ENCODE measurements around the gene ITIH5. TPM values are rescaled to one million over a fixed set of nuclear protein-coding genes. Genes with fewer than 3 reads are reported as not detected.

The ITIH5 gene
- total RNA-seq, 2 experiments from 2014 or later, result not detected

DNA sequence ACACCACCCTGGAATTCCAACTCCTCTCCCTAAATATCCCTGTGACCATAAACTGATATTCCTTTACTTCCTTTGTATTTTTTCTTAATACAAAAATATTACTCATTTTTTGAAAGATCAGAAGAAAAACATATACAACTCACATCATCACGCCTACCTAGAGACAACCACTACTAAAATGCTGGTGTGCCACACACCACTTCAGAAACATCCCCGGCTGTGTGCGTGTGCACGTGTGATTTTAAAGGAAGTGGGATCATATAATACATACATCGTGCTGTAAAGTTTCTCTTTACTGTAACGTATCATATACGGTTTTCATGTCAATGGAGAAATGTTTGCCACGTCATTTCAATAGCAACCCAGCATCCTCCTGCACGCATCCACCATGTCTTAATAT, 76.5 kb downstream of the ITIH5 start:
- peaks cover 19% of the 10 kb centered on the region for H3K4me1 Mint-ChIP-seq (ENCODE audit: low read depth)
- DNase-seq (peak; percentile 25), ATAC-seq (no peak)
- H3K27me3 Mint-ChIP-seq (ENCODE audit: low read depth), result peaks cover 6% of the 10 kb centered on the region
- H3K36me3 Mint-ChIP-seq (ENCODE audit: low read depth), result no peaks in the 10 kb centered on the region
- ChIA-PET POLR2A (no interaction called here), CTCF (no interaction called here)
- H3K27ac Mint-ChIP-seq, result no peak overlapping the region
- no peaks in the 10 kb centered on the region for H3K9me3 Mint-ChIP-seq (ENCODE audit: insufficient read depth)
- H3K4me3 Mint-ChIP-seq, result no peak overlapping the region

DNA sequence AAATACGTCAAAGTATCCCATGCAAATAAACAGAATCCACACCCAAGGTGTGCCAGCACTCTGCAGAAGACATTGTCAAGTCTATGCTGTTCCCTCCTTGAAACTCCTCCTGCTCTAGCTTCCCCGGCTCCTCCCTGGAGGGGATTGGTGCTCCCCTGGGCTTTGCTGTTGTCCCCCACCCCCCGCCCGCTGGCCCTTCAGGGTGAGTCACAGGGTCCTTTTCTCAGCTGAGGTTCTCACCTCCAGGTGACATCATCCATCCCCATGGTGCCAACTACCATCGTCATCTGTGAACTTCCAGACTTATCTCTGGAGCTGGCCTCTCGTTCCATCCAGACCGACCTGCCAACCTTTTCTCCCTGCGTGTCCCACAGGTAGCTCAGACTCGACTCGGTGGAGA, 77.0 kb downstream of the ITIH5 start:
- ATAC-seq, result no peak
- DNase-seq, result no peak
- no peaks in the 10 kb centered on the region for H3K9me3 Mint-ChIP-seq (ENCODE audit: insufficient read depth)
- ChIA-PET POLR2A (no interaction called here), CTCF (no interaction called here)
- no peak overlapping the region for H3K4me3 Mint-ChIP-seq
- H3K36me3 Mint-ChIP-seq (ENCODE audit: low read depth), result no peaks in the 10 kb centered on the region
- H3K4me1 Mint-ChIP-seq (ENCODE audit: low read depth), result peaks cover 25% of the 10 kb centered on the region
- H3K27ac Mint-ChIP-seq, result no peak overlapping the region
- H3K27me3 Mint-ChIP-seq (ENCODE audit: low read depth), result peaks cover 7% of the 10 kb centered on the region

DNA sequence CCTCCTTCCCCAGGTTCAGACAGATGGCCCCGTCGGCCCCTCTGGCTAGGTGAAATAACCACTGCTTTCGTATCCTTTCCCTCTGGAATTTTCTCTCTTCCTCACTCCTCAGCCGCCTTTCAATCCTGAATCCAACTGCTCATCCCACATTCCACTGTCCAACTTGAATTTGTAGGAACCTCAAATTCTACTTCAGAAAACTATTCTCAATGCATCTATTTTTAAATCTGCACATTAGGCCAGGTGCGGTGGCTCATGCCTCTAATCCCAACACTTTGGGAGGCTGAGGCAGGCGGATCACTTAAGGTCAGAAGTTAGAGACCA, 78.9 kb downstream of the ITIH5 start:
- H3K9me3 Mint-ChIP-seq (ENCODE audit: insufficient read depth), result no peaks in the 10 kb centered on the region
- H3K27me3 Mint-ChIP-seq (ENCODE audit: low read depth), result peaks cover 7% of the 10 kb centered on the region
- H3K36me3 Mint-ChIP-seq (ENCODE audit: low read depth), result no peaks in the 10 kb centered on the region
- H3K4me3 Mint-ChIP-seq, result no peak overlapping the region
- no peak overlapping the region for H3K27ac Mint-ChIP-seq
- DNase-seq (no peak), ATAC-seq (no peak)
- CTCF ChIA-PET, result no interaction called here
- POLR2A ChIA-PET, result no interaction called here
- H3K4me1 Mint-ChIP-seq (ENCODE audit: low read depth), result peaks cover 26% of the 10 kb centered on the region

DNA sequence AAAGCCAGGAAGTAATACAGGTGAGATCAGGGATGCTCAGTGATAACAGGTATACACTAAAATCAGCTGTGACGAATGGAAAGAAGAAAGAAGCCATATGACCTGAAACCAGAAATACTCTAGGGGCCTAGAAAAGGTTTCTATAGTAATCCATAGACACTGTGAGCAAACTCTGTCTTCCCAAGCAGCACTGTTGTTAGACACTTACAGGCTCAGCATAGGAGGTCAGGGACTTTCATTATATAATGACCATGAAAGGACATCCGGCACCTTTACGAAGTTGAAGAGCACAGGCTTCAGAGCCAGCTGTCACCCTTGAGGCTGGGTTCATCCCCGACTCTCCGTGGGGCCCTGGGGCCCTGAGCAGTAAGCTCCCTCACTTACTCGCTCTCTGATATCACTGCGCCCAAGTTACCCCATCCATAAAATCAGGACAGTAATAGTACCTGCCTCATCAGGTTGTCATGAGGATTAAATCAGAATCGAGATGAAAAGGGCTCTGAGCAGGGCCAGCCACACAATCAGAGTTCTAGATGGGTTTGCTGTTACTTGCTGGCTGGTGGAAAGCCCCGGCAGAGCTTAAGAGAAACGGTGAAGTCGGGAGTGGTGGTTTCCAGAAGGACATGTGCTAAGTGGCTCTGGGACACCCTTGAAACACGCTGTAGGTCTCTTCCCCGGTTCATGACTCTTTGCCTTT, 79.5 kb downstream of the ITIH5 start:
- ATAC-seq (no peak), DNase-seq (no peak)
- Mint-ChIP-seq H3K36me3 (ENCODE audit: low read depth) (no peaks in the 10 kb centered on the region), H3K27ac (no peak overlapping the region), H3K27me3 (ENCODE audit: low read depth) (peaks cover 7% of the 10 kb centered on the region), H3K4me3 (no peak overlapping the region), H3K4me1 (ENCODE audit: low read depth) (peaks cover 29% of the 10 kb centered on the region), H3K9me3 (ENCODE audit: insufficient read depth) (no peaks in the 10 kb centered on the region)
- ChIA-PET POLR2A (no interaction called here), CTCF (no interaction called here)

DNA sequence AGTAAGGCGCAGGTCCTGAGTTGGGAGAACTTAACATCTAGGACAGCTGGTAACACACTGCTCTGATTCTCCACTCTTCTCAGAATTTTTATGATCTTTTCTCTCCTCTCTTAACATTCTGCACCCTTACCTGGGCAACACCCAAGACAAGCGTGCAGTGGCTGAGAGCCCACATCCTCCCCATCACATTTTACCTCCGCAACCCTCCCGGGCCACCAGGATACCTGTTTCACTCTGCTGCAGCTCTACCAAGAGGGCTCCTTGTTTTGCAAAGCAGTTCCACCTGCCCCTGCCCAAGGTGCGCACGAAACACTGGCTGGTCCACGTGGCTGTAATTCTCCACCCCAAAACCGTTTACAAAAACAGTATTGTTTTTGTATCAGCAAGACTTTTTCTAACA, 81.5 kb downstream of the ITIH5 start:
- ATAC-seq (peak; percentile 42), DNase-seq (peak; percentile 31)
- H3K27ac Mint-ChIP-seq, result no peak overlapping the region
- H3K4me3 Mint-ChIP-seq, result no peak overlapping the region
- H3K4me1 Mint-ChIP-seq (ENCODE audit: low read depth), result peaks cover 19% of the 10 kb centered on the region
- no peaks in the 10 kb centered on the region for H3K36me3 Mint-ChIP-seq (ENCODE audit: low read depth)
- H3K27me3 Mint-ChIP-seq (ENCODE audit: low read depth), result peaks cover 7% of the 10 kb centered on the region
- CTCF ChIA-PET, result no interaction called here
- no peaks in the 10 kb centered on the region for H3K9me3 Mint-ChIP-seq (ENCODE audit: insufficient read depth)
- POLR2A ChIA-PET, result interaction anchor here (0.5 kb wide), 1 partner anchor 90 kb away, joined by 3 read pairs; no protein-coding TSS in a partner anchor

DNA sequence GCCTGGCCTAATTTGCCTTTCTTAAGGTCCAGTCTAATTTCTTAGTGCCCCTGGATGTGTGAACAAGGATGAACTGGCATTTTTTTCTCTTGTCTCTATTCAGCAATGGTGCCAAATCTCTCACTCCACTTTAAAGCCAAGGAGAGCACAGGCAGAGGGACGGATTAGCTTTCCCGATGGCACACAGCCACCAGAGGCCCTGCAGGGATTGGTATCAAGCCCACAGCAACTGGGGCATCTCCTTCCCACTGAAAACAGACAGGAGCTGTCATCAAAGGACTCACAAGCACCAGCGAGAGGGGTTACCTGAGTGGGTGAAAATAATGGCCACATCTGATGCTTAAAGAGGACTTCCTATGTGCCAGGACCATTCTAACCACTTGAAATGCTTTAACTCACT, 83.1 kb downstream of the ITIH5 start:
- Mint-ChIP-seq H3K36me3 (ENCODE audit: low read depth) (no peaks in the 10 kb centered on the region), H3K4me1 (ENCODE audit: low read depth) (peaks cover 16% of the 10 kb centered on the region), H3K27ac (no peak overlapping the region), H3K4me3 (no peak overlapping the region), H3K9me3 (ENCODE audit: insufficient read depth) (no peaks in the 10 kb centered on the region), H3K27me3 (ENCODE audit: low read depth) (peaks cover 7% of the 10 kb centered on the region)
- ATAC-seq (no peak), DNase-seq (no peak)
- POLR2A ChIA-PET, result no interaction called here
- CTCF ChIA-PET, result no interaction called here

DNA sequence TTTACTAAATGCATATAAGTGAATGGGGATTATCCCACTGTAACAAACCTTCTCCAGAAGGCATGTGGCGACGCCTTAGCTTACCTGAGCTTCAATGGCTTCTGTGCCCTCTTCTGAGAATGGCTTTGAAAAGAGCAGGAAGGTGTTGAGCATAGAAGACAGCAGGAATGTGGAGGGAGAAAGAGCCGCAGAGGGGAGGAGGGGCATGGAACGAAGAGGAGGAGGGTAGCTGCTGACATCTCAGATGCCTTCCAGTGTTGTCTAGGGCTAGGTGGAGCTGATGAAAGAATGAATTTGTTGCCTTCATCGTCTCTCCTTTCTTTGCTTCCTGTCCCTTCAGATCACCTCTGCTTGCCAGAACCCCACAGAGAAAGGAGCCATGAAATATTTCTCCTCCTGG, 86.2 kb downstream of the ITIH5 start:
- no peaks in the 10 kb centered on the region for H3K9me3 Mint-ChIP-seq (ENCODE audit: insufficient read depth)
- H3K4me1 Mint-ChIP-seq (ENCODE audit: low read depth), result peaks cover 15% of the 10 kb centered on the region
- H3K36me3 Mint-ChIP-seq (ENCODE audit: low read depth), result no peaks in the 10 kb centered on the region
- POLR2A ChIA-PET, result interaction anchor here (0.8 kb wide), 1 partner anchor 18 kb away, joined by 3 read pairs; no protein-coding TSS in a partner anchor
- peaks cover 4% of the 10 kb centered on the region for H3K27me3 Mint-ChIP-seq (ENCODE audit: low read depth)
- ATAC-seq (no peak), DNase-seq (no peak)
- CTCF ChIA-PET, result interaction anchor here (0.7 kb wide), 1 partner anchor 55 kb away, joined by 3 read pairs; no protein-coding TSS in a partner anchor
- no peak overlapping the region for H3K4me3 Mint-ChIP-seq
- H3K27ac Mint-ChIP-seq, result no peak overlapping the region

DNA sequence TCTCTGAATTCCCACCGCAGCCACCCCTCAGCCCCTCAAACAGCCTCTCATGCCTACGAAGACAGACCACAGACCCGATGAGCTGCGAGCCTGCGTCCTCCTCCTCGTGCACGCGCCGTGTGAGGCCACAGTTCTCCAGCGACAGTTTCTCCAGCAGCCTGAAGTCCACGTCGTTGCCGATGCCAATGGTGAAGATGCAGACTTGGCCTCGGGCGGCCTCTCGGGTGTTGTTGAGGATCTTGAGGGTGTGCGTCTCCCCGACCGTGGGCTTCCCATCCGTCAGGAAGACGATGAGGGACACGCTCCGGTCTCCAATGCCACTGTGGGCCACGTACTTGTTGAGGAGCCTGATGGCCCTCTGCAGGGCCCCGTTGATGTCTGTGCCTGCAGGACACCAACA, 87.1 kb downstream of the ITIH5 start:
- Mint-ChIP-seq H3K27me3 (ENCODE audit: low read depth) (no peaks in the 10 kb centered on the region), H3K36me3 (ENCODE audit: low read depth) (no peaks in the 10 kb centered on the region), H3K27ac (no peak overlapping the region), H3K4me3 (no peak overlapping the region), H3K9me3 (ENCODE audit: insufficient read depth) (no peaks in the 10 kb centered on the region), H3K4me1 (ENCODE audit: low read depth) (peaks cover 6% of the 10 kb centered on the region)
- ATAC-seq (no peak), DNase-seq (no peak)
- POLR2A ChIA-PET, result no interaction called here
- CTCF ChIA-PET, result interaction anchor here (0.6 kb wide), 2 partner anchors 56 to 63 kb away, joined by 3 read pairs; no protein-coding TSS in a partner anchor

DNA sequence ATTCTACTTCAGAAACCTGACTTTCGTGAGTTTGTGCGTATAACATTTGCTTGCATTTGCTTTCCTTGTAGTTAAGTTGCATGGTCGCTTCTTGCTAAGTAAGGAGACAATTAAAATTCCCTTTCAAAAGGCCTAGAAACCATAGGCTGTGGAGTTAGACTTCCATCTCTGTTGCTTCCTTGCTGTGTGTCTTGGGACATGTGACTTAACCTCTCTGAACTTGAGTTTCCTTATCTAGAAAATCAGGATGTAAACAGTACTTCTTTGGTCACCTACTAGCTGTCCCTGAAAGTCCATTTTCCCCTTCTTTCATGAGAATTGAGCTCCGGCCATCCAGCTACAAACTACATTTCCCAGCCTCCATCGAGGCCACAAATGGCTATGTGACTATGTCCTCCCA, 89.2 kb downstream of the ITIH5 start:
- no peaks in the 10 kb centered on the region for H3K9me3 Mint-ChIP-seq (ENCODE audit: insufficient read depth)
- H3K4me3 Mint-ChIP-seq, result no peak overlapping the region
- no peaks in the 10 kb centered on the region for H3K36me3 Mint-ChIP-seq (ENCODE audit: low read depth)
- ChIA-PET CTCF (no interaction called here), POLR2A (no interaction called here)
- no peaks in the 10 kb centered on the region for H3K27me3 Mint-ChIP-seq (ENCODE audit: low read depth)
- H3K4me1 Mint-ChIP-seq (ENCODE audit: low read depth), result peaks cover 5% of the 10 kb centered on the region
- H3K27ac Mint-ChIP-seq, result no peak overlapping the region
- ATAC-seq (no peak), DNase-seq (no peak)

DNA sequence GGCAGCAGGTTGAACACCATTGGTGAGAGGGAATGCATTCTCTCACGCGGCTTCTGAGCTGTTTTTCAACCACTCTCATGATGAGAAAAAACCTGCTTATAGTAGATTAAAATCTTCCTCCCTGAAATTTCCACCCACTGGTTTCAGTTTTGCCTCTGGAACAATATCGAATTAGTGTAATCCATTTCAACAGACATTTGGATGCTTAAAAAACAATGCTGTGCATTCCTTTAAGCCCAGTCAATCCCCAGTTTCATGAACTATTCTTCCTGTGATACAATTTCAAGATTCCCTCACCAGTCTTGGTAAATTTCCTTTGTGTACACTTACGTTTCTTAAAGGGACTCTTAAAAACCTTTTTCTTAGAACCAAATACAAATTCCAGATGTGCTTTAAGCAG, 89.6 kb downstream of the ITIH5 start:
- POLR2A ChIA-PET, result no interaction called here
- H3K36me3 Mint-ChIP-seq (ENCODE audit: low read depth), result no peaks in the 10 kb centered on the region
- CTCF ChIA-PET, result no interaction called here
- H3K27me3 Mint-ChIP-seq (ENCODE audit: low read depth), result no peaks in the 10 kb centered on the region
- H3K9me3 Mint-ChIP-seq (ENCODE audit: insufficient read depth), result no peaks in the 10 kb centered on the region
- no peak for DNase-seq
- no peak overlapping the region for H3K27ac Mint-ChIP-seq
- H3K4me3 Mint-ChIP-seq, result no peak overlapping the region
- H3K4me1 Mint-ChIP-seq (ENCODE audit: low read depth), result peaks cover 4% of the 10 kb centered on the region
- ATAC-seq, result no peak

DNA sequence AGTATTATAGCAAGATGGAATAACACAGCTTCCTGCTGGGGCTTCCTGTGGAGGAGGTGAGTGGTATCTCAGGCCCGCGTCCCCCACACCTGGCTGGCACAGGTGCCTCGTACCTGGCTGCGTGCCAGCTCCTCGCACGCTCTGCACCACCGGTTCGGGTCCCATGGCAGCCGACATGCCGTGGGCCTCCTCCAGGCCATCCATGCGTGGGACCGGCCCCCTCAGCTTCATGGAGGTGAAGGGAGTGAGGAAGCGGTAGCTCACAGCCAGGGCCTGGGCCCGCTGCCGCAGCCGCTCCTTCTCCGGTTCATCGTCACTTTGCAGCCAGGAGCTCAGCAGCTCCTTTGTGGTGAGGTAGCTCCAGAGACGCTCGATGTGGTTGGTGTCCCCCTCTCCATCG, 90.4 kb downstream of the ITIH5 start:
- no peaks in the 10 kb centered on the region for H3K36me3 Mint-ChIP-seq (ENCODE audit: low read depth)
- no peak for ATAC-seq
- H3K4me3 Mint-ChIP-seq, result no peak overlapping the region

DNA sequence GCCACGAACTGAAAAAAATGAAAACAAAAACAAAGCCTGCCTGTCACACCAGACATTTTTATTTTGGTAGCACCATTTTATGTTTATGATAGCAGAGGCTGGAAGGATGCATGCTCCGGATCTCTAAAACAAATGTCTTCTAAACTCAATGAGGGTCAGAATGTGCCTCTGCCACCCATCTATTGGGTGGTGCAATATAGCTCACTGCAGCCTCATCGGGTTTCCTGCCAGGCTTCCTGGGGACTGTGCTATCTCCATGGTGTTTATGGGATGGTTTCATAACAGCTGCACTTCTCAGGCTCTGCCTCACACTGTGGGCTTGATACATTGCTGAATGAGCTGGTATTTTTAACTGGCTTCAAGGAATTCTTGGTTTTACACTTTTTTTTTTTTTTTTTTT, 94.4 kb downstream of the ITIH5 start:
- Mint-ChIP-seq H3K27ac (no peak overlapping the region), H3K4me1 (ENCODE audit: low read depth) (peaks cover 2% of the 10 kb centered on the region), H3K9me3 (ENCODE audit: insufficient read depth) (no peaks in the 10 kb centered on the region), H3K4me3 (no peak overlapping the region), H3K36me3 (ENCODE audit: low read depth) (no peaks in the 10 kb centered on the region), H3K27me3 (ENCODE audit: low read depth) (no peaks in the 10 kb centered on the region)
- POLR2A ChIA-PET, result no interaction called here
- no peak for DNase-seq
- no peak for ATAC-seq
- CTCF ChIA-PET, result interaction anchor here (1.0 kb wide), 1 partner anchor 47 kb away, joined by 3 read pairs; no protein-coding TSS in a partner anchor

More for the DNA sequence above, 90.4 kb downstream of the ITIH5 start:
- POLR2A ChIA-PET, result no interaction called here
- peaks cover 2% of the 10 kb centered on the region for H3K4me1 Mint-ChIP-seq (ENCODE audit: low read depth)
- no peaks in the 10 kb centered on the region for H3K9me3 Mint-ChIP-seq (ENCODE audit: insufficient read depth)
- H3K27ac Mint-ChIP-seq, result no peak overlapping the region
- DNase-seq, result no peak
- CTCF ChIA-PET, result no interaction called here
- H3K27me3 Mint-ChIP-seq (ENCODE audit: low read depth), result no peaks in the 10 kb centered on the region

DNA sequence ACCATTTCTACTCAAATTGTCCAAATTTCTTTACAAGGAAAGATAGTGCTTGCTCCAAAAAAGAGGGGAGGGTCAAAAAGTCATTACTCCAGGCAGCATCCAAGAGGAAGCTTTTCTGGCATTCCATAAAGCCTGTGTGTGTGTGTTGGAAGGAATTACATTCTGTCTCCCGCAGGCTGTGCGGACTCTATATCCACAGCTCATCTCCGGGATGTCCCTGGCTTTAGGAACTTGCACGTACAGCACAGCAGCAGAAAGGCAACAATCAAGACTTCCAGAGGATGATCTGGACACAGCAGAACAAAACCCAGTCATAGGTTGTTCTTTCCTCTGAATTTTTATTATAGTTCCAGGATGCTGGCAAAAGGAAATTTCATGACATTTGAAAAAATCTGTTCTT, 94.8 kb downstream of the ITIH5 start:
- Mint-ChIP-seq H3K9me3 (ENCODE audit: insufficient read depth) (no peaks in the 10 kb centered on the region), H3K4me1 (ENCODE audit: low read depth) (peaks cover 2% of the 10 kb centered on the region), H3K36me3 (ENCODE audit: low read depth) (no peaks in the 10 kb centered on the region), H3K27me3 (ENCODE audit: low read depth) (no peaks in the 10 kb centered on the region), H3K4me3 (no peak overlapping the region), H3K27ac (no peak overlapping the region)
- ATAC-seq, result no peak
- POLR2A ChIA-PET, result no interaction called here
- CTCF ChIA-PET, result interaction anchor here (1.0 kb wide), 1 partner anchor 46 kb away, joined by 3 read pairs; no protein-coding TSS in a partner anchor
- DNase-seq, result no peak

Measured in activated CD8-positive, alpha-beta T cell treated with anti-CD3 and anti-CD28 coated beads, Interleukin-2, amount 10 ng/mL, durations not matched to agents 7 days and 5 days (primary cell).